ENCODE data around the gene NSMF.

DNA sequence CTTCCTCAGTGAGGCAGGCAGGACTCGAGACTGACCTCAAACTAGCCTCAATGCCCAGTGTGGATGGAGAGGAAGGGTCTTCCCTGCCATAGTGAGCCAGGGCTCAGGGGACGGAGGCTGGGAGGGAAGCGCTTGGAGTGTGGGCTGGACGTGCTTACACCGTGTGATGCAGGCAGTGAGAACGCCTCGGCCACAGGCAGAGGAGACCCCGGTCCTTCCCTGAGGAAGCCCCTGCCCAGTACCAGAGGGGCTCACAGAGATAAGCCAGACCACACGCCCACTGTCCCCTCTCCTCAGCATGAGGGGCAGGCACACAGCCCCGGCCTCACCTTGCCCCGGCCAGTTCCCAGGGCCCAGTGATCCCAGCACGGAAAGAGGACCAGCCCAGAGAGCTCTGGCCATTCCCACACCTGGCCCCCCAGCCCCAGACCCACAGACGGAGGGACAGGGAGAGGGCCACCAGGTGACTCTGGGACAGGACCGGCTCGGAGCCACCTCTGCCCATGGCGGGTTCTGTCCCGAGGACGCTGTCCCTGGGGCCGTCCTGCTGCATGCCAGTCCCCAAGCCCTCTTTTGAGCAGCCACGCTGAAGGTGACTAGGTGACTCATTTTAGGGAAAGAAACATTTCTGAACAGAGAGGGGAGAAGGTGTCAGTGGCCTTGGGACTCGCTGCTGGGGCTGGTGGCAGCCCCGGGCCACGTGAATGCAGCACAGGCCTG lies 6.0 kb upstream of the NSMF start:
- TF ChIP-seq, protein P1, sequence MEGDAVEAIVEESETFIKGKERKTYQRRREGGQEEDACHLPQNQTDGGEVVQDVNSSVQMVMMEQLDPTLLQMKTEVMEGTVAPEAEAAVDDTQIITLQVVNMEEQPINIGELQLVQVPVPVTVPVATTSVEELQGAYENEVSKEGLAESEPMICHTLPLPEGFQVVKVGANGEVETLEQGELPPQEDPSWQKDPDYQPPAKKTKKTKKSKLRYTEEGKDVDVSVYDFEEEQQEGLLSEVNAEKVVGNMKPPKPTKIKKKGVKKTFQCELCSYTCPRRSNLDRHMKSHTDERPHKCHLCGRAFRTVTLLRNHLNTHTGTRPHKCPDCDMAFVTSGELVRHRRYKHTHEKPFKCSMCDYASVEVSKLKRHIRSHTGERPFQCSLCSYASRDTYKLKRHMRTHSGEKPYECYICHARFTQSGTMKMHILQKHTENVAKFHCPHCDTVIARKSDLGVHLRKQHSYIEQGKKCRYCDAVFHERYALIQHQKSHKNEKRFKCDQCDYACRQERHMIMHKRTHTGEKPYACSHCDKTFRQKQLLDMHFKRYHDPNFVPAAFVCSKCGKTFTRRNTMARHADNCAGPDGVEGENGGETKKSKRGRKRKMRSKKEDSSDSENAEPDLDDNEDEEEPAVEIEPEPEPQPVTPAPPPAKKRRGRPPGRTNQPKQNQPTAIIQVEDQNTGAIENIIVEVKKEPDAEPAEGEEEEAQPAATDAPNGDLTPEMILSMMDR (conservative IDR thresholded peaks at IDR 0.05; ENCODE audit: low read depth, low read length) = no peak
- no peak for TF ChIP-seq RAD21 (IDR thresholded peaks at IDR 0.05; ENCODE audit: low read length)
- TF ChIP-seq, protein P2, sequence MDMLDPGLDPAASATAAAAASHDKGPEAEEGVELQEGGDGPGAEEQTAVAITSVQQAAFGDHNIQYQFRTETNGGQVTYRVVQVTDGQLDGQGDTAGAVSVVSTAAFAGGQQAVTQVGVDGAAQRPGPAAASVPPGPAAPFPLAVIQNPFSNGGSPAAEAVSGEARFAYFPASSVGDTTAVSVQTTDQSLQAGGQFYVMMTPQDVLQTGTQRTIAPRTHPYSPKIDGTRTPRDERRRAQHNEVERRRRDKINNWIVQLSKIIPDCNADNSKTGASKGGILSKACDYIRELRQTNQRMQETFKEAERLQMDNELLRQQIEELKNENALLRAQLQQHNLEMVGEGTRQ (IDR thresholded peaks at IDR 0.05; ENCODE audit: low read depth, low read length) = no peak
- TF ChIP-seq MAZ (IDR thresholded peaks at IDR 0.05; ENCODE audit: borderline replicate concordance, low read depth, low read length) = no peak
- no peak for TF ChIP-seq FOS (IDR thresholded peaks at IDR 0.05; ENCODE audit: low read depth, low read length)
- no peak for TF ChIP-seq BHLHE40 (IDR thresholded peaks at IDR 0.05; ENCODE audit: low read depth, low read length)
- no peak for TF ChIP-seq POLR2A (IDR thresholded peaks at IDR 0.05; ENCODE audit: low read depth, low read length)
- TF ChIP-seq CEBPB (IDR thresholded peaks at IDR 0.05; ENCODE audit: low read depth, low read length) = no peak
- no peak for TF ChIP-seq MAFK (IDR thresholded peaks at IDR 0.05; ENCODE audit: low read depth, low read length)
- no peak for TF ChIP-seq RCOR1 (IDR thresholded peaks at IDR 0.05; ENCODE audit: insufficient replicate concordance, low read length)
- TF ChIP-seq MXI1 (IDR thresholded peaks at IDR 0.05; ENCODE audit: borderline replicate concordance, low read depth, low read length) = no peak
- no peak for TF ChIP-seq RFX5 (IDR thresholded peaks at IDR 0.05; ENCODE audit: low read depth, low read length)
- TF ChIP-seq, protein P3, sequence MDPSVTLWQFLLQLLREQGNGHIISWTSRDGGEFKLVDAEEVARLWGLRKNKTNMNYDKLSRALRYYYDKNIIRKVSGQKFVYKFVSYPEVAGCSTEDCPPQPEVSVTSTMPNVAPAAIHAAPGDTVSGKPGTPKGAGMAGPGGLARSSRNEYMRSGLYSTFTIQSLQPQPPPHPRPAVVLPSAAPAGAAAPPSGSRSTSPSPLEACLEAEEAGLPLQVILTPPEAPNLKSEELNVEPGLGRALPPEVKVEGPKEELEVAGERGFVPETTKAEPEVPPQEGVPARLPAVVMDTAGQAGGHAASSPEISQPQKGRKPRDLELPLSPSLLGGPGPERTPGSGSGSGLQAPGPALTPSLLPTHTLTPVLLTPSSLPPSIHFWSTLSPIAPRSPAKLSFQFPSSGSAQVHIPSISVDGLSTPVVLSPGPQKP (IDR thresholded peaks at IDR 0.05; ENCODE audit: borderline replicate concordance, low read depth, low read length) = no peak
- TF ChIP-seq CHD1 (IDR thresholded peaks at IDR 0.05; ENCODE audit: low read depth, low read length) = no peak

Measured in IMR-90 (cell line).